Activated T-cell treated with anti-CD3 and anti-CD28 coated beads, Interleukin-2, amount 50 U/mL, for 4 hours (primary cell): ENCODE measurements around the gene RNF19B. TPM values are rescaled to one million over a fixed set of nuclear protein-coding genes. Genes with fewer than 3 reads are reported as not detected.

Experiments
- ATAC-seq, 2 donors: fragments of 200-7000 bp; cut with Tn5 transposase; one replicate each; pipeline ENCODE4 v1.10.0; 2021
- DNase-seq: peaks from one replicate; pipeline ENCODE4 v3.0.0-alpha.2; 2020
- H3K27me3 Mint-ChIP-seq: one replicate; pipeline ENCODE4 v1.8.0; 2021; ENCODE audit warnings: low read depth, mixed read lengths
- H3K36me3 Mint-ChIP-seq: one replicate; pipeline ENCODE4 v1.8.0; 2022; ENCODE audit warnings: mixed read lengths; ENCODE audit not compliant: insufficient read depth
- H3K4me1 Mint-ChIP-seq: one replicate; pipeline ENCODE4 v1.8.0; 2021; ENCODE audit warnings: low read depth, mixed read lengths
- H3K4me3 Mint-ChIP-seq: one replicate; pipeline ENCODE4 v1.8.0; 2021; ENCODE audit warnings: mild to moderate bottlenecking, moderate library complexity, mixed read lengths
- H3K9me3 Mint-ChIP-seq: one replicate; pipeline ENCODE4 v1.8.0; 2021; ENCODE audit warnings: mixed read lengths
- total RNA-seq, 3 donors: library from RNA; stranded (reverse); gene quantifications; one replicate each; pipeline ENCODE4 v1.2.1, GENCODE V29; 2021

RNF19B gene
- total RNA-seq, 3 donors from 2014 or later = 21.4 to 32.9 (median 23.9) TPM

GRCh38 chr1:32944180-32944579 is 20.4 kb downstream of the RNF19B start:
- DNase-seq (no peak), ATAC-seq (no peak)
- Mint-ChIP-seq H3K36me3 (peaks cover 39% of the 10 kb centered on the region), H3K4me3 (no peak overlapping the region), H3K27me3 (no peaks in the 10 kb centered on the region), H3K4me1 (peaks cover 22% of the 10 kb centered on the region), H3K9me3 (no peaks in the 10 kb centered on the region)

- H3K9me3 Mint-ChIP-seq = no peaks in the 10 kb centered on the region
- peaks cover 29% of the 10 kb centered on the region for H3K36me3 Mint-ChIP-seq
- H3K4me1 Mint-ChIP-seq = peaks cover 16% of the 10 kb centered on the region
- no peak for DNase-seq
- H3K27me3 Mint-ChIP-seq = no peaks in the 10 kb centered on the region
- H3K4me3 Mint-ChIP-seq = no peak overlapping the region
- peak; percentile 58 to 63 for ATAC-seq
Measured at GRCh38 chr1:32939655-32940371, 24.8 kb downstream of the RNF19B start.

GRCh38 chr1:32937061-32937460 is 27.5 kb downstream of the RNF19B start:
- Mint-ChIP-seq H3K36me3 (peaks cover 18% of the 10 kb centered on the region), H3K4me3 (no peak overlapping the region), H3K27me3 (no peaks in the 10 kb centered on the region), H3K4me1 (peaks cover 13% of the 10 kb centered on the region), H3K9me3 (no peaks in the 10 kb centered on the region)
- no peak for DNase-seq
- no peak for ATAC-seq

- ATAC-seq (no peak), DNase-seq (no peak)
- peaks cover 13% of the 10 kb centered on the region for H3K36me3 Mint-ChIP-seq
- peaks cover 5% of the 10 kb centered on the region for H3K4me1 Mint-ChIP-seq
- no peaks in the 10 kb centered on the region for H3K27me3 Mint-ChIP-seq
- no peak overlapping the region for H3K4me3 Mint-ChIP-seq
- no peaks in the 10 kb centered on the region for H3K9me3 Mint-ChIP-seq
Measured at GRCh38 chr1:32934535-32934934, 30.1 kb downstream of the RNF19B start.

- peaks cover 3% of the 10 kb centered on the region for H3K4me1 Mint-ChIP-seq
- peaks cover 10% of the 10 kb centered on the region for H3K36me3 Mint-ChIP-seq
- no peaks in the 10 kb centered on the region for H3K27me3 Mint-ChIP-seq
- H3K4me3 Mint-ChIP-seq = no peak overlapping the region
- no peaks in the 10 kb centered on the region for H3K9me3 Mint-ChIP-seq
- ATAC-seq (no peak), DNase-seq (no peak)
Measured at GRCh38 chr1:32933742-32934322, 30.8 kb downstream of the RNF19B start.

GRCh38 chr1:32931760-32932159 is 32.8 kb downstream of the RNF19B start:
- H3K27me3 Mint-ChIP-seq = peaks cover 5% of the 10 kb centered on the region
- H3K4me1 Mint-ChIP-seq = peaks cover 3% of the 10 kb centered on the region
- no peak overlapping the region for H3K4me3 Mint-ChIP-seq
- no peaks in the 10 kb centered on the region for H3K9me3 Mint-ChIP-seq
- H3K36me3 Mint-ChIP-seq = peaks cover 2% of the 10 kb centered on the region
- DNase-seq (no peak), ATAC-seq (no peak)

- Mint-ChIP-seq H3K4me1 (peaks cover 17% of the 10 kb centered on the region), H3K4me3 (no peak overlapping the region), H3K9me3 (no peaks in the 10 kb centered on the region), H3K27me3 (peaks cover 26% of the 10 kb centered on the region), H3K36me3 (no peaks in the 10 kb centered on the region)
- ATAC-seq (no peak), DNase-seq (no peak)
Measured at GRCh38 chr1:32929366-32929765, 35.2 kb downstream of the RNF19B start.

GRCh38 chr1:32928715-32929114 is 35.9 kb downstream of the RNF19B start:
- no peak for ATAC-seq

GRCh38 chr1:32928285-32928684 is 36.3 kb downstream of the RNF19B start:
- Mint-ChIP-seq H3K4me1 (peaks cover 23% of the 10 kb centered on the region), H3K27me3 (peaks cover 37% of the 10 kb centered on the region), H3K4me3 (no peak overlapping the region), H3K36me3 (no peaks in the 10 kb centered on the region), H3K9me3 (no peaks in the 10 kb centered on the region)
- ATAC-seq = no peak
- DNase-seq = no peak

More at GRCh38 chr1:32928715-32929114, 35.9 kb downstream of the RNF19B start:
- no peaks in the 10 kb centered on the region for H3K9me3 Mint-ChIP-seq
- peaks cover 32% of the 10 kb centered on the region for H3K27me3 Mint-ChIP-seq
- H3K4me1 Mint-ChIP-seq = peaks cover 22% of the 10 kb centered on the region
- no peak overlapping the region for H3K4me3 Mint-ChIP-seq
- H3K36me3 Mint-ChIP-seq = no peaks in the 10 kb centered on the region
- DNase-seq = no peak

- ATAC-seq (no peak), DNase-seq (no peak)
- H3K4me1 Mint-ChIP-seq = peaks cover 23% of the 10 kb centered on the region
- H3K27me3 Mint-ChIP-seq = peaks cover 45% of the 10 kb centered on the region
- H3K36me3 Mint-ChIP-seq = no peaks in the 10 kb centered on the region
- no peak overlapping the region for H3K4me3 Mint-ChIP-seq
- H3K9me3 Mint-ChIP-seq = no peaks in the 10 kb centered on the region
Measured at GRCh38 chr1:32927441-32927840, 37.2 kb downstream of the RNF19B start.

GRCh38 chr1:32926562-32926961 is 38.0 kb downstream of the RNF19B start:
- Mint-ChIP-seq H3K36me3 (no peaks in the 10 kb centered on the region), H3K27me3 (peaks cover 54% of the 10 kb centered on the region), H3K4me3 (no peak overlapping the region), H3K9me3 (no peaks in the 10 kb centered on the region), H3K4me1 (peaks cover 23% of the 10 kb centered on the region)
- DNase-seq (no peak), ATAC-seq (no peak)

- Mint-ChIP-seq H3K36me3 (no peaks in the 10 kb centered on the region), H3K27me3 (peaks cover 63% of the 10 kb centered on the region), H3K4me3 (peak overlapping the region; percentile 27), H3K4me1 (peaks cover 23% of the 10 kb centered on the region), H3K9me3 (no peaks in the 10 kb centered on the region)
- ATAC-seq (peak in 1 of 2 donors; percentile 61), DNase-seq (no peak)
Measured at GRCh38 chr1:32925403-32926162, 39.0 kb downstream of the RNF19B start.

GRCh38 chr1:32924881-32925344 is 39.7 kb downstream of the RNF19B start:
- DNase-seq (no peak), ATAC-seq (peak; percentile 62 to 70)
- H3K27me3 Mint-ChIP-seq = peaks cover 69% of the 10 kb centered on the region
- peak overlapping the region; percentile 33 for H3K4me3 Mint-ChIP-seq
- H3K4me1 Mint-ChIP-seq = peaks cover 23% of the 10 kb centered on the region
- no peaks in the 10 kb centered on the region for H3K36me3 Mint-ChIP-seq
- no peaks in the 10 kb centered on the region for H3K9me3 Mint-ChIP-seq

- DNase-seq = no peak
- Mint-ChIP-seq H3K4me3 (no peak overlapping the region), H3K36me3 (no peaks in the 10 kb centered on the region), H3K9me3 (no peaks in the 10 kb centered on the region), H3K4me1 (peaks cover 22% of the 10 kb centered on the region), H3K27me3 (peaks cover 82% of the 10 kb centered on the region)
- ATAC-seq = no peak
Measured at GRCh38 chr1:32920833-32921232, 43.8 kb downstream of the RNF19B start.
